Measurements from ENCODE around the gene LRRC36. TPM values are rescaled to one million over a fixed set of nuclear protein-coding genes. Genes with fewer than 3 reads are reported as not detected.

Gene LRRC36
- total and polyA plus RNA-seq, 2 of the 13 experiments (the other 11 are each of a cell fraction or from before 2014, with no cell fraction given) = 0.12 to 0.15 TPM

DNA sequence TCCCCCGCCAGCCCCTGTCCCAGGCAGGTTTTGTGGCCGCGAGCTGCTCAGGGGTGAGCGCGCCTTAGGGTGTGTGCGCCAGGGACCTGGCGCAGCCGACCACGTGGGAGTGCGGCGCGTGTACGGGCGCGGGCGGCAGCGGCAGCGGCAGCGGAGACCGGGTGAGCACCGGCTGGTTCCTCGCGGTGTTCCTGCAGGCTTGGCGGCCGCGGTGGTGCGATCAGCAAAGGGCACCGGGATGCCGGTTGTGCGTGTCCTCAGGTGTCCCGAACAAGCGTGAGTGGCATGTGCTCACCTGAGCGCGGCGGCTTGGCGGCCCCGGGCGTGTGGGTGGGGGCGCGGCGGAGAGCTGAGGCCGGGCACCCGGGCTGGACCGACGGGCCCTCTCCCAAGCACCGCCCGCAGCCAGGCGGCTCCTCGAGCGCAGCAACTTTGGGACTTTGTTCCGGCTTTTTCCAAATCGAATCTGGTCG is 103.9 kb downstream of the LRRC36 start (continued):
- TF ChIP-seq ZNF670 (CRISPR knock-in tag; IDR thresholded peaks at IDR 0.05; ENCODE audit: borderline replicate concordance) (no peak), ZNF619 (CRISPR knock-in tag; IDR thresholded peaks at IDR 0.05) (peak; percentile 63; the same call in 1 of the 2 replicates), DNMT1 (CRISPR knock-in tag; IDR thresholded peaks at IDR 0.05) (peak; percentile 90; the same call in 1 of the 2 replicates), IKZF4 (CRISPR knock-in tag; IDR thresholded peaks at IDR 0.05; ENCODE audit: borderline replicate concordance, low read depth, not compliant biosample characterization) (peak; percentile 91), ZNF124 (CRISPR knock-in tag; IDR thresholded peaks at IDR 0.05) (no peak), GLI4 (CRISPR knock-in tag; IDR thresholded peaks at IDR 0.05; ENCODE audit: borderline replicate concordance) (0 out of 2 replicates have a peak, but pooled peaks have one; percentile 70), IRF2 (CRISPR knock-in tag; IDR thresholded peaks at IDR 0.05) (no peak; the same call in 1 of the 2 replicates), ZSCAN12 (CRISPR knock-in tag; IDR thresholded peaks at IDR 0.05) (no peak), ZNF691 (CRISPR knock-in tag; IDR thresholded peaks at IDR 0.05; ENCODE audit: borderline replicate concordance, low read depth) (peak; percentile 93), TGIF2 (CRISPR knock-in tag; IDR thresholded peaks at IDR 0.05) (no peak; the same call in none of the 2 replicates), ZNF225 (CRISPR knock-in tag; IDR thresholded peaks at IDR 0.05) (peak; percentile 94; the same call in 1 of the 2 replicates), MEF2D (CRISPR knock-in tag; IDR thresholded peaks at IDR 0.05) (no peak), FOXO1 (CRISPR knock-in tag; IDR thresholded peaks at IDR 0.05) (no peak), CHCHD3 (CRISPR knock-in tag; IDR thresholded peaks at IDR 0.05) (peak; percentile 94; the same call in 1 of the 2 replicates), ZNF644 (CRISPR knock-in tag; IDR thresholded peaks at IDR 0.05; ENCODE audit: low read depth) (no peak), TCF7 (IDR thresholded peaks at IDR 0.05; ENCODE audit: low read depth) (no peak), ZMAT3 (CRISPR knock-in tag; conservative IDR thresholded peaks at IDR 0.05) (peak; percentile 96), TMF1 (CRISPR knock-in tag; IDR thresholded peaks at IDR 0.05; ENCODE audit: low read depth) (no peak; the same call in 1 of the 2 replicates), DR1 (CRISPR knock-in tag; IDR thresholded peaks at IDR 0.05) (peak; percentile 24; the same call in 1 of the 2 replicates), ZNF83 (CRISPR knock-in tag; IDR thresholded peaks at IDR 0.05; ENCODE audit: borderline replicate concordance) (peak; percentile 90), ELK4 (CRISPR knock-in tag; IDR thresholded peaks at IDR 0.05; ENCODE audit: borderline replicate concordance) (no peak), ZNF101 (CRISPR knock-in tag; IDR thresholded peaks at IDR 0.05; ENCODE audit: borderline replicate concordance, low read depth) (peak; percentile 39; the same call in 1 of the 2 replicates), KDM4B (CRISPR knock-in tag; IDR thresholded peaks at IDR 0.05) (no peak), RELA (CRISPR knock-in tag; IDR thresholded peaks at IDR 0.05) (0 out of 2 replicates have a peak, but pooled peaks have one; percentile 17)
- TF ChIP-seq, protein P1, sequence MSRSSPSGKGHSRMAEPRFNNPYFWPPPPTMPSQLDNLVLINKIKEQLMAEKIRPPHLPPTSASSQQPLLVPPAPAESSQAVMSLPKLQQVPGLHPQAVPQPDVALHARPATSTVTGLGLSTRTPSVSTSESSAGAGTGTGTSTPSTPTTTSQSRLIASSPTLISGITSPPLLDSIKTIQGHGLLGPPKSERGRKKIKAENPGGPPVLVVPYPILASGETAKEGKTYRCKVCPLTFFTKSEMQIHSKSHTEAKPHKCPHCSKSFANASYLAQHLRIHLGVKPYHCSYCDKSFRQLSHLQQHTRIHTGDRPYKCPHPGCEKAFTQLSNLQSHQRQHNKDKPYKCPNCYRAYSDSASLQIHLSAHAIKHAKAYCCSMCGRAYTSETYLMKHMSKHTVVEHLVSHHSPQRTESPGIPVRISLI (CRISPR knock-in tag; IDR thresholded peaks at IDR 0.05; ENCODE audit: borderline replicate concordance) = peak; percentile 51
- TF ChIP-seq, protein P2, sequence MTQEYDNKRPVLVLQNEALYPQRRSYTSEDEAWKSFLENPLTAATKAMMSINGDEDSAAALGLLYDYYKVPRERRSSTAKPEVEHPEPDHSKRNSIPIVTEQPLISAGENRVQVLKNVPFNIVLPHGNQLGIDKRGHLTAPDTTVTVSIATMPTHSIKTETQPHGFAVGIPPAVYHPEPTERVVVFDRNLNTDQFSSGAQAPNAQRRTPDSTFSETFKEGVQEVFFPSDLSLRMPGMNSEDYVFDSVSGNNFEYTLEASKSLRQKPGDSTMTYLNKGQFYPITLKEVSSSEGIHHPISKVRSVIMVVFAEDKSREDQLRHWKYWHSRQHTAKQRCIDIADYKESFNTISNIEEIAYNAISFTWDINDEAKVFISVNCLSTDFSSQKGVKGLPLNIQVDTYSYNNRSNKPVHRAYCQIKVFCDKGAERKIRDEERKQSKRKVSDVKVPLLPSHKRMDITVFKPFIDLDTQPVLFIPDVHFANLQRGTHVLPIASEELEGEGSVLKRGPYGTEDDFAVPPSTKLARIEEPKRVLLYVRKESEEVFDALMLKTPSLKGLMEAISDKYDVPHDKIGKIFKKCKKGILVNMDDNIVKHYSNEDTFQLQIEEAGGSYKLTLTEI (CRISPR knock-in tag; conservative IDR thresholded peaks at IDR 0.05) = no peak
